IPS DF 4.7 (cell line): ENCODE measurements around the gene OR2V1.
"Not testable (repeated sequence)": the region's sequence is repeated elsewhere in the genome, so short reads cannot be mapped to it uniquely, and the experiment has no call there.

Experiments
- DNase-seq: peaks from one replicate; pipeline ENCODE4 v3.0.0-alpha.2; 2013; ENCODE audit warnings: low spot score; ENCODE audit errors: extremely low read depth

OR2V1 gene

DNA sequence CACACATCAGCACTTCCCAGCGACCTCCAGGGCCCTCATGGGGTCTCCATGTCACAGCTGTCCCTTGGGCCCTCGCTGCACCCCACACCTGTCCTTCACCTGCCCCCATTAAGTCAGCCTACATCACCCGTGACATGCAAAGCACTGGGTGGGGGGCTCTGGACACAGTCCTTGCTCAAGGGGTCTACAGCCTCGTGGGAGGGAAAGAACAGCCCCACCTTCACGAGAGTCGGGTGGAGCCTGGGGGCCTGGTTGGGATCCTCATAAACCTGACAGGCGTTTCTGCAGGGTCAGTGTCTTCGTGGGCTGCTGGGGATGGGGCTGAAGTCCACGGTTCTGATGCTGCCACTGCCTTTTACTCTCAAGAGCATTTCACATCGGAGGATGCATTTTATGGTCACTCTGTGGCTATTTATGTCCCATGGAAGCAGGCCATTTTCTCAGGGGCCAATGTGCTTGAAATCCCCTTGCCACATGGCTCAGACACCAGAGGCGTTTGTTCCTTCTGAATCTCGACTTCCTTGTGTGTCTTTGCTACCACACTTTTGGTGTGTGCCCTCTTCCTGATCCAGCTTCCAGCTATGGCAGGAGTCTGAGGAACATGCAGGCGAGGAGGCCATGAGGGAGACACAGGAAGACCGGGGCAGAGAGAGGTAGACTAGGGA, at the start of gene OR2V1:
TSS of gene OR2V1 (minus strand) at position 338 of the 665 bp plus-strand sequence. CDS start 5,865 bp downstream, outside the sequence.
- no peak for DNase-seq

DNA sequence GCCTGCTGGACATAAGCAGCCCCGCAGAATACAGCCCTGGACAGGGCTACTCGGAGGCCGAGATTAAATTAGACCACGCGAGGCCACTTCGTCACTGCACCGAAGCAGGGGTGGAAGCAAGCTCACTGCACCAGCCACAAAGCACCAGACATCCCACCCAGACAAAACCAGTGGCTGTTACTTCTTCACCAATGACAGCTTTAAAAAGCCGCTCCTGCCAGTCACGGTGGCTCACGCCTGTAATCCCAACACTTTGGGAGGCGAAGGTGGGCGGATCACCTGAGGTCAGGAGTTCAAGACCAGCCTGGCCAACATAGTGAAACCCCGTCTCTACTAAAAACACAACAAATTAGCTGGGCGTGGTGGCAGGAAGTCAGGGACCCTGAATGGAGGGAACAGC, 46.6 kb upstream of the OR2V1 start:
- DNase-seq = not testable (repeated sequence)

- no peak for DNase-seq
Observed at GRCh38 chr5:181176254-181176952, 45.4 kb upstream of the OR2V1 start.

DNA sequence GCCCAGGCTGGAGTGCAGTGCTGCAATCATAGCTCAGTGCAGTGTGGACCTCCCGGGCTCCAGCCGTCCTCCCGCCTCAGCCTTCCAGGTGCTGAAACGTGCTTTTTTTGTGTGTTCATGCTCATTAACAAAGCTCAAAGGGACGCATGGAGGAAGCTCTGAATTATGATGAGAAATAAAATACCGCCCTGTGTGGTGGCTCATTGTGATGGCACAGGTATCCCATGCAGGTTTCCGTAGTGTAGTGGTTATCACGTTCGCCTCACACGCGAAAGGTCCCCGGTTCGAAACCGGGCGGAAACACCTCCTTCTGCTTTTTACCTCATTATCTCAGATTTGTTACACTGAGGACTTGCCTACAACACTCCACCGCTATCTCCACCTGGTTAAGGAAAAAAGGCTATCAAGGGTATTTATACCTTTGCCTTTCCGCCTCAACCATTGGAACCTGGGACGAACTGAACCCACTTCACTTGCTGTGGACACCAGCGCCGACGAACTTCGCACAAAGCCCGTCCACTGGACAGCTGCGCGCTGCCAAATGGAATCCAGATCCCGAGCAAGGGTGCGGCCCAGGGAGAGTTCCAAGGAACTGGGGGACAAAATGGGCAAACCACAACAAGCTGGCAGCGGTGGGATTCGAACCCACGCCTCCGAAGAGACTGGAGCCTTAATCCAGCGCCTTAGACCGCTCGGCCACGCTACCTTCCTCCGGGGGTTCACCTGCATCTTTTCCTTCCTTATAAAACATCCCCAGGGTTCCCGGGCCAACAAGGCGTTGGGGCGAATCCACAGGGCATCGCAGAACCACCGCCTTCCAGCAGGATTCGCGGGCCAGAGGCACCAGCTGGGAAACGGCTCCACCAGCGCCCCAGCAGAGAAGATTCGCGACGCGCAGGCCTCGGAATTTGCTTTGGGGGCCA, 42.7 kb upstream of the OR2V1 start:
- DNase-seq = no peak

- no peak for DNase-seq
Observed at GRCh38 chr5:181173027-181173419, 42.1 kb upstream of the OR2V1 start.

DNA sequence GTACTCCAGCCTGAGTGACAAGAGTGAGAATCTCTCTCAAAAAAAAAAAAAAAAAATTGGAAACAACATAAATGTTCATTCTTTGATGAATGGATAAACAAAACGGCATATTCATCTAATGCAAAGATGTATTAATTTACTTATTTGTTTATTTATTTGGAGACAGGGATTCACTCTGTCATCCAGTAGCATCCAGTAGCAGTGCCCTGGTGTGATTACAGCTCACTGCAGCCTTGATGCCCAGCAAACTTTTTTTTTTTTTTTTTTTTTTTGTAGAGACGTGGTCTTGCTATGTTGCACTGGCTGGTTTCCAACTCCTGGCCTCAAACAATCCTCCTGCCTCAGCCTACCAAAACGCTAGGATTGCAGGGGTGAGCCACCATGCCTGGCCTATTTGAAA, 40.8 kb upstream of the OR2V1 start:
- DNase-seq = no peak

DNA sequence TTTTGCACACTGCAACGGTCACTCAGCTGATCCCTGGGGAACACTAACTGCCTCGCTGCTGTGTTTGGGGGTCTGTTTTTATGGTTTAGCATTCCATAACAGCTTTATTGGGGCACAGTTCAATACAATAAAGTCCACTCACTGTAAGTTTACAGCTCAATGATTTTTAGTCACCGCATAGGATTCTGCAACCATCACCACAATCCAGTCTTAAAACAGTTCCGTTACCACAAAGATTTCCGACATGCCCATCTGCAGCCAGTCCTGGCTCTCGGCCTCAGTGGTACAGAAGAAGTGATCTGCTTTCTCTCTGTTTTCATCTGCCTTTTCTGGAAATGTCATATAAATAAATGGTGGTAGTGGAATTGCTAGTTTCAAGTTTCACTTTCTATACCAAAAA, 40.0 kb upstream of the OR2V1 start:
- DNase-seq = no peak

GRCh38 chr5:181170237-181170825, 39.4 kb upstream of the OR2V1 start:
- no peak for DNase-seq

DNA sequence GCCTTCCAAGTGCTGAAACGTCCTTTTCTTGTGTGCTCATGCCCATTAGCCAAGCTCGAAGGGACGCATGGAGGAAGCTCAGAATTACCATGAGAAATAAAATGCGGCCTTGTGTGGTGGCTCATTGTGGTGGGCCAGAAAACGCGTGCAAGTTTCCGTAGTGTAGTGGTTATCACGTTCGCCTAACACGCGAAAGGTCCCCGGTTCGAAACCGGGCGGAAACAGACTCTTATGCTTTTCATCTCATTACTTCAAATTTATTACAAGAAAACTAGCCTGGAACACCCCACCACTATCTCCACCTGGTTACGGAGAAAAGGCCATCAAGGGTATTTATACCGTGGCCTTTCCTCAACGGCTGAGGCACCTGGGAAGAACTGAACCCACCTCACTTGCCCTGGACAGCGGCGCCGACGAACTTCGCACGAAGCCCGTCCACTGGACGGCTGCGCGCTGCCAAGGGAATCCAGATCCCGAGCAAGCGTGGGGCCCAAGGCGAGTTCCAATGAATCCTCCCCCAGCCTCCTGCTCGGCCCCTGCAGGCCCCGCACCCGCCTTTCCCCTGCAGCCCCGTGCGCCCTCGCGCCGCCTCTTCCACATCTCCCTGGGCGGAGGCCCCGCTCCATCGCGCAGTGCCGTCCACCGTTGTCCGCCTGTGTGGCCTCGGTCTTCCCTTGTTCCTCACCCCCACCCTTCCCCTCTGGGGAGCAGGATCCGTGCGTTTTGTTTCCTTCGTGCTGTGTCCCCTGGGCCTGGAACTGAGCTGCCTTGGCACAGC, 38.7 kb upstream of the OR2V1 start:
- DNase-seq = not testable (repeated sequence)

GRCh38 chr5:181168595-181169118, 37.7 kb upstream of the OR2V1 start:
- DNase-seq = no peak

- no peak for DNase-seq
Observed at GRCh38 chr5:181167814-181168488, 37.0 kb upstream of the OR2V1 start.

DNA sequence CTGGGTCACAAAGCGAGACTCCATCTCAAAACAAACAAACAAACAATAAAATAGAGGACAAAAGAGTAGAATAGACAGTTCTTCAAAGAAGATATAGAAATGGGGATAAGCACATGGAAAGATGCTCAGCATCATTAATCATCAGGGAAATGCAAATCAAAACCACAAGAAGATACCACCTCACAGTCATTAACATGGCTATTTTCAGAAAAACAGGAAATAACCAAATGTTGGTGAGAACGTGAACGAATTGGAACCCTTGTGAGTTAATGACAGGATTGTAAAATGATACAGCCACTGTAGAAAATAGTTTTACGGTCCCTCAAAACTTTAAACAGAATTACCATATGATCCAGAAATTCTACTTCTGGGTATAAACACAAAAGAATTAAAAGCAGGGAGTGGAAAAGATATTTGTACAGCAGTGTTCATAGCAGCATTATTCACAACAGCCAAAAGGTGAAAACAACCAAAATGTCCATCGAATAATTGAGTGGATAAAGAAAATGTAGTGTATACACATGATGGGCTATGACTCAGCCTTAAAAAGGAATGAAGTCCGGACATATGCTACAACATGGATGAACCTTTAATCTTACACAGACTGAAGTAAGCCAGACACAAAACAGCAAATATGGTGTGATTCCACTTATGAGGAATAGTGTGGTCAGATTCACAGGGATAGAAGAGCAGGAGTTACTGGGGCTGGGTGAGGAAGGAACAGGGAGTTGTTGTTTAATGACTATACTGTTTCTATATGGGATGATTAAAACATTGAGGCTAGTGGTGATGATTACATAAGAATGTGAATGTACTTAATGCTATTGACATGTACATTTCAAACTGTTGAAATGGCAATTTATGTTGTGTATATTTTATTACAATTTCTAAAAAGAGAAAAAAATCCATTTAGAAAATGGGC, 36.1 kb upstream of the OR2V1 start:
- no peak for DNase-seq

GRCh38 chr5:181164076-181164952, 33.3 kb upstream of the OR2V1 start:
- no peak for DNase-seq

DNA sequence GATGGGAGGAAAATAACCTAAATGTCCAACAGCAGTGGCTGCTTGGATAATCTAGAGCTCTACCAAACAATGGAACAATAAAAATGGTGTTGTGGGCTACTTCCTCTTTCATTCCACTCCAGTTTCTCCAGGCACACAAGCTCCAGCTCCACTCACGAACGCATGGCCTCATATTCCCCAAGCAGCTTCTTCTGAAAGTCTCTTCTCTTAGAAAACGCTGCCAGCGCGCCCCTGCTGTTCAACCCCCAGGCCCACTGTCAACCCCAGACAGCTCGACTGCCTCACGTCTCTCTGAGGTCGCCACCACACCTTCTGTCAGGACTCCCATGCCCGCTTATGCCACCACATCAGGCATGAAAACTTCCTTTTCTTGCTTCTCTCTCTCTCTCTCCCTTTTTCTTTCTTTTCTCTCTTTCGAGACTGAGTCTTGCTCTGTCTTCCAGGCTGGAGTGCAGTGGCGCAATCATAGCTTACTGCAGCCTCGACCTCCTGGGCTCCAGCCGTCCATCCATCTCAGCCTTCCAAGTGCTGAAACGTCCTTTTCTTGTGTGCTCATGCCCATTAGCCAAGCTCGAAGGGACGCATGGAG, 32.6 kb upstream of the OR2V1 start:
- DNase-seq = no peak

GRCh38 chr5:181161534-181162175, 30.7 kb upstream of the OR2V1 start:
- no peak for DNase-seq

- not testable (repeated sequence) for DNase-seq
Observed at GRCh38 chr5:181160755-181161533, 30.0 kb upstream of the OR2V1 start.
